ENCODE data around the gene DOLK.
A peak's percentile ranks its signal among the peaks of the same experiment; 100 is the strongest.

The DOLK gene

GRCh38 chr9:128912270-128912853 lies 35.0 kb downstream of the DOLK start:
- H3K4me3 ChIP-seq (ENCODE audit: insufficient read depth in 1 of 2, low read depth in 1 of 2, low read length in 2 of 2) = peak overlapping the region in 1 of 2 experiments; percentile 53
- peak overlapping the region; percentile 61 to 97 for H2BK12ac ChIP-seq (ENCODE audit: low read length in 2 of 2)
- H2BK15ac ChIP-seq (ENCODE audit: low read depth, poor library complexity, severe bottlenecking) = peak overlapping the region; percentile 44
- H3K23ac ChIP-seq (ENCODE audit: low read length in 2 of 2) = peak overlapping the region in 1 of 2 experiments; percentile 25
- H2AK5ac ChIP-seq (ENCODE audit: low read length, severe bottlenecking) = peak overlapping the region; percentile 96
- H3K36me3 ChIP-seq (ENCODE audit: control insufficient read depth in 1 of 2, insufficient read depth in 2 of 2, low read depth in 1 of 2, low read length in 2 of 2) = peaks cover 42 to 75% of the 10 kb centered on the region in 2 experiments
- no peak overlapping the region for H3K4me2 ChIP-seq (ENCODE audit: low read length, poor library complexity, severe bottlenecking)
- H4K8ac ChIP-seq (ENCODE audit: low read length) = peak overlapping the region; percentile 90
- H3K14ac ChIP-seq (ENCODE audit: low read length in 2 of 2) = no peak overlapping the region
- 50% methylated on average over 15 of the region's 15 CpGs for WGBS
- H3K9me3 ChIP-seq (ENCODE audit: control insufficient read depth, low read length) = no peaks in the 10 kb centered on the region
- peak overlapping the region; percentile 82 for H2BK120ac ChIP-seq (ENCODE audit: low read depth, low read length)
- peak; percentile 70 for DNase-seq
- H3K18ac ChIP-seq (ENCODE audit: low read depth in 1 of 2, low read length in 2 of 2) = peak overlapping the region; percentile 63 to 98
- no peak overlapping the region for H2AFZ ChIP-seq (ENCODE audit: low read depth, low read length)
- H3K4ac ChIP-seq (ENCODE audit: low read depth in 1 of 2, low read length in 2 of 2) = peak overlapping the region; percentile 64 to 94
- H3K27ac ChIP-seq (ENCODE audit: low read length, poor library complexity, severe bottlenecking) = peak overlapping the region; percentile 65
- H4K91ac ChIP-seq (ENCODE audit: low read length) = peak overlapping the region; percentile 94
- no peaks in the 10 kb centered on the region for H3K27me3 ChIP-seq (ENCODE audit: control insufficient read depth in 1 of 2, insufficient read depth in 1 of 2, low read length in 2 of 2)
- peaks cover 57% of the 10 kb centered on the region for H3K79me1 ChIP-seq (replicated peaks; ENCODE audit: low read length, poor library complexity, severe bottlenecking)
- H2BK5ac ChIP-seq (ENCODE audit: low read depth, low read length, poor library complexity, severe bottlenecking) = peak overlapping the region; percentile 33
- peaks cover 41% of the 10 kb centered on the region for H3K4me1 ChIP-seq (ENCODE audit: control insufficient read depth, insufficient read depth, low read depth, low read length)
- peak overlapping the region; percentile 51 for H3K9ac ChIP-seq (ENCODE audit: low read length)

GRCh38 chr9:128911529-128912035 lies 35.8 kb downstream of the DOLK start:
- Histone ChIP-seq H3K4me3 (ENCODE audit: insufficient read depth in 1 of 2, low read depth in 1 of 2, low read length in 2 of 2) (peak overlapping the region in 1 of 2 experiments; percentile 18), H2BK15ac (ENCODE audit: low read depth, poor library complexity, severe bottlenecking) (no peak overlapping the region), H2BK5ac (ENCODE audit: low read depth, low read length, poor library complexity, severe bottlenecking) (peak overlapping the region; percentile 33), H4K91ac (ENCODE audit: low read length) (peak overlapping the region; percentile 92), H3K23ac (ENCODE audit: low read length in 2 of 2) (no peak overlapping the region), H2AFZ (ENCODE audit: low read depth, low read length) (no peak overlapping the region), H2AK5ac (ENCODE audit: low read length, severe bottlenecking) (peak overlapping the region; percentile 96), H3K4me1 (ENCODE audit: control insufficient read depth, insufficient read depth, low read depth, low read length) (peaks cover 38% of the 10 kb centered on the region), H3K4ac (ENCODE audit: low read depth in 1 of 2, low read length in 2 of 2) (peak overlapping the region; percentile 75 to 94), H4K8ac (ENCODE audit: low read length) (peak overlapping the region; percentile 74), H3K79me1 (replicated peaks; ENCODE audit: low read length, poor library complexity, severe bottlenecking) (peaks cover 62% of the 10 kb centered on the region), H3K27me3 (ENCODE audit: control insufficient read depth in 1 of 2, insufficient read depth in 1 of 2, low read length in 2 of 2) (no peaks in the 10 kb centered on the region), H3K14ac (ENCODE audit: low read length in 2 of 2) (no peak overlapping the region), H2BK12ac (ENCODE audit: low read length in 2 of 2) (peak overlapping the region in 1 of 2 experiments; percentile 97), H3K4me2 (ENCODE audit: low read length, poor library complexity, severe bottlenecking) (peak overlapping the region; percentile 36), H3K27ac (ENCODE audit: low read length, poor library complexity, severe bottlenecking) (peak overlapping the region; percentile 65), H3K18ac (ENCODE audit: low read depth in 1 of 2, low read length in 2 of 2) (peak overlapping the region; percentile 34 to 98), H3K9ac (ENCODE audit: low read length) (peak overlapping the region; percentile 51), H2BK120ac (ENCODE audit: low read depth, low read length) (peak overlapping the region; percentile 82), H3K9me3 (ENCODE audit: control insufficient read depth, low read length) (no peaks in the 10 kb centered on the region), H3K36me3 (ENCODE audit: control insufficient read depth in 1 of 2, insufficient read depth in 2 of 2, low read depth in 1 of 2, low read length in 2 of 2) (peaks cover 47 to 75% of the 10 kb centered on the region in 2 experiments)
- DNase-seq = peak; percentile 74
- 3% methylated on average over 7 of the region's 8 CpGs for WGBS

GRCh38 chr9:128910906-128911305 lies 36.5 kb downstream of the DOLK start:
- H4K91ac ChIP-seq (ENCODE audit: low read length) = peak overlapping the region; percentile 92
- H3K27ac ChIP-seq (ENCODE audit: low read length, poor library complexity, severe bottlenecking) = no peak overlapping the region
- peak overlapping the region in 1 of 2 experiments; percentile 82 for H3K14ac ChIP-seq (ENCODE audit: low read length in 2 of 2)
- peaks cover 34% of the 10 kb centered on the region for H3K4me1 ChIP-seq (ENCODE audit: control insufficient read depth, insufficient read depth, low read depth, low read length)
- peak overlapping the region; percentile 74 for H4K8ac ChIP-seq (ENCODE audit: low read length)
- H3K4me2 ChIP-seq (ENCODE audit: low read length, poor library complexity, severe bottlenecking) = no peak overlapping the region
- H3K27me3 ChIP-seq (ENCODE audit: control insufficient read depth in 1 of 2, insufficient read depth in 1 of 2, low read length in 2 of 2) = no peaks in the 10 kb centered on the region
- no peak overlapping the region for H2AFZ ChIP-seq (ENCODE audit: low read depth, low read length)
- peak overlapping the region in 1 of 2 experiments; percentile 18 for H3K4me3 ChIP-seq (ENCODE audit: insufficient read depth in 1 of 2, low read depth in 1 of 2, low read length in 2 of 2)
- no peak overlapping the region for H2BK5ac ChIP-seq (ENCODE audit: low read depth, low read length, poor library complexity, severe bottlenecking)
- H2AK5ac ChIP-seq (ENCODE audit: low read length, severe bottlenecking) = peak overlapping the region; percentile 37
- H3K23ac ChIP-seq (ENCODE audit: low read length in 2 of 2) = peak overlapping the region in 1 of 2 experiments; percentile 9
- peak overlapping the region in 1 of 2 experiments; percentile 75 for H3K4ac ChIP-seq (ENCODE audit: low read depth in 1 of 2, low read length in 2 of 2)
- H3K9ac ChIP-seq (ENCODE audit: low read length) = peak overlapping the region; percentile 51
- H2BK15ac ChIP-seq (ENCODE audit: low read depth, poor library complexity, severe bottlenecking) = no peak overlapping the region
- peak overlapping the region; percentile 90 to 92 for H2BK12ac ChIP-seq (ENCODE audit: low read length in 2 of 2)
- H3K36me3 ChIP-seq (ENCODE audit: control insufficient read depth in 1 of 2, insufficient read depth in 2 of 2, low read depth in 1 of 2, low read length in 2 of 2) = peaks cover 42 to 69% of the 10 kb centered on the region in 2 experiments
- peak overlapping the region; percentile 21 for H2BK120ac ChIP-seq (ENCODE audit: low read depth, low read length)
- H3K9me3 ChIP-seq (ENCODE audit: control insufficient read depth, low read length) = no peaks in the 10 kb centered on the region
- H3K79me1 ChIP-seq (replicated peaks; ENCODE audit: low read length, poor library complexity, severe bottlenecking) = peaks cover 61% of the 10 kb centered on the region
- WGBS = 79% methylated on average over 6 of the region's 6 CpGs
- H3K18ac ChIP-seq (ENCODE audit: low read depth in 1 of 2, low read length in 2 of 2) = peak overlapping the region; percentile 34 to 46
- DNase-seq = no peak

- 92% methylated on average over 4 of the region's 4 CpGs for WGBS
- Histone ChIP-seq H2BK120ac (ENCODE audit: low read depth, low read length) (no peak overlapping the region), H3K9me3 (ENCODE audit: control insufficient read depth, low read length) (no peaks in the 10 kb centered on the region), H3K23ac (ENCODE audit: low read length in 2 of 2) (no peak overlapping the region), H2BK5ac (ENCODE audit: low read depth, low read length, poor library complexity, severe bottlenecking) (no peak overlapping the region), H3K79me1 (replicated peaks; ENCODE audit: low read length, poor library complexity, severe bottlenecking) (peaks cover 60% of the 10 kb centered on the region), H2BK15ac (ENCODE audit: low read depth, poor library complexity, severe bottlenecking) (peak overlapping the region; percentile 41), H2AK5ac (ENCODE audit: low read length, severe bottlenecking) (no peak overlapping the region), H4K91ac (ENCODE audit: low read length) (no peak overlapping the region), H3K4me1 (ENCODE audit: control insufficient read depth, insufficient read depth, low read depth, low read length) (peaks cover 34% of the 10 kb centered on the region), H4K8ac (ENCODE audit: low read length) (no peak overlapping the region), H3K4me3 (ENCODE audit: insufficient read depth in 1 of 2, low read depth in 1 of 2, low read length in 2 of 2) (no peak overlapping the region), H3K9ac (ENCODE audit: low read length) (no peak overlapping the region), H3K14ac (ENCODE audit: low read length in 2 of 2) (no peak overlapping the region), H2AFZ (ENCODE audit: low read depth, low read length) (no peak overlapping the region), H3K4ac (ENCODE audit: low read depth in 1 of 2, low read length in 2 of 2) (no peak overlapping the region), H3K27ac (ENCODE audit: low read length, poor library complexity, severe bottlenecking) (no peak overlapping the region), H3K27me3 (ENCODE audit: control insufficient read depth in 1 of 2, insufficient read depth in 1 of 2, low read length in 2 of 2) (no peaks in the 10 kb centered on the region), H3K18ac (ENCODE audit: low read depth in 1 of 2, low read length in 2 of 2) (no peak overlapping the region), H2BK12ac (ENCODE audit: low read length in 2 of 2) (peak overlapping the region in 1 of 2 experiments; percentile 0), H3K36me3 (ENCODE audit: control insufficient read depth in 1 of 2, insufficient read depth in 2 of 2, low read depth in 1 of 2, low read length in 2 of 2) (peaks cover 40 to 61% of the 10 kb centered on the region in 2 experiments), H3K4me2 (ENCODE audit: low read length, poor library complexity, severe bottlenecking) (no peak overlapping the region)
- no peak for DNase-seq
Observed at GRCh38 chr9:128909859-128910258, 37.5 kb downstream of the DOLK start.

Data from mesenchymal stem cell (in vitro differentiated cells and primary cell).